ENCODE measurements around the gene RAPGEF3.

The RAPGEF3 gene

DNA sequence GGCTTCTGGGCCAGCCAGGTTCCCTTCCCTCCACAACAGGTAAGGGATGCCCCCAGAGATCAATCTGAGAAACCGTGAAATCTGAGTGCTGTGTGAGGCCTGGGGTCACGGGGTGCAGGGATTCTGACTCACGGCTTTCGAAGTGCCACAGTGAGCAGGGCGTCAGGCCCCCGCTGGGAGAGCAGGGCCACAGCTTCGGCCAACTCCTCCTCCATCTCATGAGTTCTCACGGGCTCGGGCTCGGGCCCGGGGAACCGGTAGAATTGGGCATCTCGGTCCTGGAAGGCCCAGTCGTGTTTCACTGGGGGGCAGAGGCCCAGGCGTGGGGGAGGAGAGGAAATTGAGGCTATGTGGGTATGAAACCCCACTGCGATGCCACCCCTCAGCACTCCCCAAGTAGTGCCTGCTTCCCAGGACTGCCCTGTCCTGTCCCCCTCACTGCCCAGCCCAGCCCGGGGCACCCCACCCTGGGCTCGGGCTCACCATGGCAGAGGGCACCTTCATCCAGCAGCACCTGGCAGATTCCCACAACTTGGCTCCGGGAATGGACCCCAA is 7.7 kb downstream of the RAPGEF3 start:
- no peaks in the 10 kb centered on the region for H3K27me3 ChIP-seq (replicated peaks; ENCODE audit: control insufficient read depth, insufficient read depth, low read length)
- no peaks in the 10 kb centered on the region for H3K36me3 ChIP-seq (ENCODE audit: control insufficient read depth, insufficient read depth, low read length)
- H3K4me3 ChIP-seq (replicated peaks; ENCODE audit: low read depth, low read length) = no peak overlapping the region
- TF ChIP-seq, protein P1, sequence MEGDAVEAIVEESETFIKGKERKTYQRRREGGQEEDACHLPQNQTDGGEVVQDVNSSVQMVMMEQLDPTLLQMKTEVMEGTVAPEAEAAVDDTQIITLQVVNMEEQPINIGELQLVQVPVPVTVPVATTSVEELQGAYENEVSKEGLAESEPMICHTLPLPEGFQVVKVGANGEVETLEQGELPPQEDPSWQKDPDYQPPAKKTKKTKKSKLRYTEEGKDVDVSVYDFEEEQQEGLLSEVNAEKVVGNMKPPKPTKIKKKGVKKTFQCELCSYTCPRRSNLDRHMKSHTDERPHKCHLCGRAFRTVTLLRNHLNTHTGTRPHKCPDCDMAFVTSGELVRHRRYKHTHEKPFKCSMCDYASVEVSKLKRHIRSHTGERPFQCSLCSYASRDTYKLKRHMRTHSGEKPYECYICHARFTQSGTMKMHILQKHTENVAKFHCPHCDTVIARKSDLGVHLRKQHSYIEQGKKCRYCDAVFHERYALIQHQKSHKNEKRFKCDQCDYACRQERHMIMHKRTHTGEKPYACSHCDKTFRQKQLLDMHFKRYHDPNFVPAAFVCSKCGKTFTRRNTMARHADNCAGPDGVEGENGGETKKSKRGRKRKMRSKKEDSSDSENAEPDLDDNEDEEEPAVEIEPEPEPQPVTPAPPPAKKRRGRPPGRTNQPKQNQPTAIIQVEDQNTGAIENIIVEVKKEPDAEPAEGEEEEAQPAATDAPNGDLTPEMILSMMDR (IDR thresholded peaks at IDR 0.05; ENCODE audit: insufficient read depth, low read length, poor library complexity, severe bottlenecking) = no peak
- no peak for DNase-seq (ENCODE audit: extremely low read depth, insufficient read length)

DNA sequence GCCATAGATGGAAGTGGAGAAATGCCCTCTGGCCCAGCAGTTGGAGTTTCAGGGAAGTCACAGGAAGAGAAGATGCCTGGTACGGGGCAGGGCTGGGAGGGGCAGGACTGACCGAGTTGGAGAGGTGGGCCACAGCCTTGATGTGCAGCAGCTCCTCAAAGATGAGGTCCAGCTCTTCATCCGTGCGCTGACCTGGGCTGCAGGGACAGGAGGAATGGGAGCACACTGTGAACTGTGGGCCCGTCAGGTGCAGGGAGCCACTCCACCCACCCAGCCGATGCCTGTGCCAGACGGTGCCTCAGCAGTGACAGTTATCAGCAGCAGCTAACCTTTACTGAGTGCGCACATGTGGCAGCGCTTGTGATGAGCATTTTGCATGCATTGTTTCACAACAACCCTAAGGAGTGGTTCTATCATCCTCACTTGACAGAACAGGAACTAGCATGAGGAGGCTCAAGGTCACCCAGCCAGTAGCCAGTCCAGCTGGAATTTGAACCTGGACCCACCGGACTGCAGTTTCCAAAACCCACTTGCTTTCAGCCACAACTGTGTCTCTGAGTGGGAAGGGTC is 8.4 kb downstream of the RAPGEF3 start:
- no peak for DNase-seq (ENCODE audit: extremely low read depth, insufficient read length)
- H3K27me3 ChIP-seq (replicated peaks; ENCODE audit: control insufficient read depth, insufficient read depth, low read length) = no peaks in the 10 kb centered on the region
- H3K4me3 ChIP-seq (replicated peaks; ENCODE audit: low read depth, low read length) = no peak overlapping the region
- TF ChIP-seq, protein P1 (IDR thresholded peaks at IDR 0.05; ENCODE audit: insufficient read depth, low read length, poor library complexity, severe bottlenecking) = no peak
- no peaks in the 10 kb centered on the region for H3K36me3 ChIP-seq (ENCODE audit: control insufficient read depth, insufficient read depth, low read length)

DNA sequence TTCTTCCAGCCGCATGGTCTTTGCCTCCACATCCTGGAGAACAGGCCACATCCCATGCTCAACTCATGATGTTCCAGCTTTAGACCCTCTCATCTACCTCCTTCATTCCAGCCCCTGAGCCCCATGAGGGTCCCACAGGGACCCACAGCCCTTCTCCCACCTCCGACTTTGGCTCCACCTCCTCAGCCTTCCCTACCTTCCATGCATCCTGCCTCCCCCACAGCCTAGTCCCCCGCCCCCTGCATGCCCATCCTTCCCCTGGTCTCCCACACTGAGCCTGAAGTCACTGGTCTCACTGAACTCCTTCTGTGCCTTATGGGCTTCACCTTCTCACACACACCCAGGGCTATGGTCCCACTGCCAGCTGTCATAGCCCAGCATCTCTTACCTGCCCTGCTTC is 9.8 kb downstream of the RAPGEF3 start:
- H3K27me3 ChIP-seq (replicated peaks; ENCODE audit: control insufficient read depth, insufficient read depth, low read length) = no peaks in the 10 kb centered on the region

DNA sequence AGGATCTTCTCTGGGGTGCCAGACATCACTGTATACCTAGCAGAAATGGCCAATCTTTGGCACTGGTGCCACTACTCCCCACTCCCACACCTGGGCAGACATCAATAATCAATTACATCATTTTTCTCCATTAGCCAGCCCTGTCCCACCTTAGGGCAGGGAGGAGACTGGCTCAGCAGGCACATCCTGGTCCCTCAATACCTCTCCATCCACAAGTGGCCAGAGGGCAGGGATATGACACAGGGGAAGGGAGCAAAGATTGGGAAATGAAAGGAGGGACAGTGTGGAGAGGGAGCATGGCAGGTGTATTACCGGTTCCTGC is 10.2 kb downstream of the RAPGEF3 start:
- DNase-seq (ENCODE audit: extremely low read depth, insufficient read length) = no peak
- TF ChIP-seq, protein P1 (IDR thresholded peaks at IDR 0.05; ENCODE audit: insufficient read depth, low read length, poor library complexity, severe bottlenecking) = no peak
- H3K4me3 ChIP-seq (replicated peaks; ENCODE audit: low read depth, low read length) = no peak overlapping the region
- H3K36me3 ChIP-seq (ENCODE audit: control insufficient read depth, insufficient read depth, low read length) = no peaks in the 10 kb centered on the region
- no peaks in the 10 kb centered on the region; the same call in 1 of the 2 replicates for H3K27me3 ChIP-seq (replicated peaks; ENCODE audit: control insufficient read depth, insufficient read depth, low read length)

More for the DNA sequence above, 9.8 kb downstream of the RAPGEF3 start:
- Histone ChIP-seq H3K36me3 (ENCODE audit: control insufficient read depth, insufficient read depth, low read length) (no peaks in the 10 kb centered on the region), H3K4me3 (replicated peaks; ENCODE audit: low read depth, low read length) (no peak overlapping the region)
- DNase-seq (ENCODE audit: extremely low read depth, insufficient read length) = no peak
- TF ChIP-seq, protein P1 (IDR thresholded peaks at IDR 0.05; ENCODE audit: insufficient read depth, low read length, poor library complexity, severe bottlenecking) = no peak

DNA sequence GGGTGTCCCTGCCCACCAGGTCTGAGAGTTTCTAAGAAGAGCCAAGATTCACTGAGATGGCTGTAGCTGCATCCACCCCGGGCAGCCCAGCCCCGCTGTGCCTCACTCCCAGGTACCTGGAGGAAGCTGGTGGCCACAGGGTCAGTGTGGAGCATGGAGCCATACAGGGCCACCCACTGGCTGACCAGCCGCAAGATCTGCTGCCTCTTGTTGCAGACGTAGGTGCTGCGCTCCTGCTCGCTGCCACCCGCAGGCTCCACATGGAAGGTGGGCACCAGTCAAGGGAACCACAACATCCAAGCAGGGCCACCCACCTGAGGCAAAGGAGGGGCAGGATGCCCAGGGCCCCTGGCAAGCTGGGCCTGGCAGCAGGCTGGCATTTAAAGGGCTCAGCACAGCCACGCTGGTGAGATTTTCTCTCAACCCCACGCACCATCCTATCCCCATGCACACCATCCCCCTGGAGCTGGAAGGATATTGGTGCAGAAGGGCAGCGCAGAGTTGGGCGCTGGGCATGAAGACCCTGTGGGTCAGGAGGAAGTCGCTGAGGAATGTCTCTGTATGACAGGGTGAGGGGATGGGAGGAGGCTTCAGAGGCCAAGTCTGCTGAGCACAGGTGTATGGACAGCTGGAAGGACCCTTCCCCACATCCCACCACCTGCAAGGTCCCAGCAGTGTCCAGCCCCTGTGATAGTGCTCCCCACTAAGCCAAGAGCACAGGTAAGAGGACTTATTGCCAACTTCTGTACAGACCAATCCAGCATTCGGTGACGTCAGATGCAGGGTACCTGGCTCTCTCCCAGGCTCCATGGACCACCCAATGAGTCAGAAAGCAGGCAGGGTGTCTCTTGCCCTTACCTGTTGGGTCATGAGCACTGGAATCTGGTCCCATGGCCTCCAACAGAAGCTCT is 10.8 kb downstream of the RAPGEF3 start:
- TF ChIP-seq, protein P1 (IDR thresholded peaks at IDR 0.05; ENCODE audit: insufficient read depth, low read length, poor library complexity, severe bottlenecking) = no peak
- Histone ChIP-seq H3K4me3 (replicated peaks; ENCODE audit: low read depth, low read length) (no peak overlapping the region), H3K27me3 (replicated peaks; ENCODE audit: control insufficient read depth, insufficient read depth, low read length) (no peaks in the 10 kb centered on the region; the same call in 1 of the 2 replicates), H3K36me3 (ENCODE audit: control insufficient read depth, insufficient read depth, low read length) (no peaks in the 10 kb centered on the region)
- DNase-seq (ENCODE audit: extremely low read depth, insufficient read length) = no peak
